Mesenchymal stem cell (in vitro differentiated cells and primary cell): Measurements from ENCODE around the gene MDH2.

Experiments used
- DNase-seq: peaks from one replicate; pipeline ENCODE4 v3.0.0-alpha.2; 2013
- H2AFZ ChIP-seq: one replicate; pipeline ENCODE4 v1.6.1; 2013; ENCODE audit warnings: low read depth, mild to moderate bottlenecking, control low read depth, inconsistent platforms, low read length, moderate library complexity
- H2AK5ac ChIP-seq: 2 replicates; pipeline ENCODE4 v1.6.1; 2013; ENCODE audit warnings: low read length, moderate library complexity, mild to moderate bottlenecking, inconsistent platforms; ENCODE audit not compliant: severe bottlenecking
- H2BK120ac ChIP-seq: one replicate; pipeline ENCODE4 v1.6.1; 2013; ENCODE audit warnings: low read depth, mild to moderate bottlenecking, inconsistent platforms, low read length, moderate library complexity
- H2BK12ac ChIP-seq, 2 experiments: one replicate each; pipeline ENCODE4 v1.6.1; 2013; ENCODE audit warnings: inconsistent platforms in 2 of 2, low read length in 2 of 2, mild to moderate bottlenecking in 2 of 2, moderate library complexity in 2 of 2, control low read depth in 1 of 2
- H2BK15ac ChIP-seq: one replicate; pipeline ENCODE4 v1.6.1; 2013; ENCODE audit warnings: mild to moderate bottlenecking, low read depth, inconsistent platforms; ENCODE audit not compliant: poor library complexity, severe bottlenecking
- H2BK5ac ChIP-seq: 2 replicates; pipeline ENCODE4 v1.6.1; 2013; ENCODE audit warnings: low read depth, mild to moderate bottlenecking, low read length, control low read depth, inconsistent platforms; ENCODE audit not compliant: poor library complexity, severe bottlenecking
- H3K14ac ChIP-seq, 2 experiments: one replicate each; pipeline ENCODE4 v1.6.1; 2013; ENCODE audit warnings: inconsistent platforms in 2 of 2, low read length in 2 of 2, control low read depth in 1 of 2, mild to moderate bottlenecking in 1 of 2, moderate library complexity in 1 of 2
- H3K18ac ChIP-seq, 2 experiments: one replicate each; pipeline ENCODE4 v1.6.1; 2013; ENCODE audit warnings: inconsistent platforms in 2 of 2, low read length in 2 of 2, control low read depth in 1 of 2, low read depth in 1 of 2, mild to moderate bottlenecking in 1 of 2
- H3K23ac ChIP-seq, 2 experiments: one replicate each; pipeline ENCODE4 v1.6.1; 2013; ENCODE audit warnings: inconsistent platforms in 2 of 2, low read length in 2 of 2, mild to moderate bottlenecking in 2 of 2, moderate library complexity in 2 of 2, control low read depth in 1 of 2
- H3K27ac ChIP-seq: 2 replicates; pipeline ENCODE4 v1.5.1; 2013; ENCODE audit warnings: mild to moderate bottlenecking, moderate library complexity, low read length, control low read depth, inconsistent platforms; ENCODE audit not compliant: poor library complexity, severe bottlenecking
- H3K27me3 ChIP-seq, 2 experiments: 2 replicates each; pipeline versions ENCODE4 v1.6.1 to v1.7.0; 2013; ENCODE audit warnings: low read length in 2 of 2, mild to moderate bottlenecking in 2 of 2, moderate library complexity in 2 of 2, control low read depth in 1 of 2, inconsistent platforms in 1 of 2; ENCODE audit not compliant: control insufficient read depth in 1 of 2, insufficient read depth in 1 of 2
- H3K36me3 ChIP-seq, 2 experiments: 2 replicates each; pipeline versions ENCODE4 v1.6.1 to v1.7.0; 2013; ENCODE audit warnings: low read length in 2 of 2, control low read depth in 1 of 2, inconsistent platforms in 1 of 2, low read depth in 1 of 2, mild to moderate bottlenecking in 1 of 2; ENCODE audit not compliant: insufficient read depth in 2 of 2, control insufficient read depth in 1 of 2
- H3K4ac ChIP-seq, 2 experiments: one replicate each; pipeline ENCODE4 v1.6.1; 2013; ENCODE audit warnings: inconsistent platforms in 2 of 2, low read length in 2 of 2, mild to moderate bottlenecking in 2 of 2, moderate library complexity in 2 of 2, control low read depth in 1 of 2, low read depth in 1 of 2
- H3K4me1 ChIP-seq: 2 replicates; pipeline ENCODE4 v1.6.1; 2013; ENCODE audit warnings: low read depth, low read length, control low read depth; ENCODE audit not compliant: control insufficient read depth, insufficient read depth
- H3K4me2 ChIP-seq: 2 replicates; pipeline ENCODE4 v1.6.1; 2013; ENCODE audit warnings: low read length, mild to moderate bottlenecking, inconsistent platforms; ENCODE audit not compliant: poor library complexity, severe bottlenecking
- H3K4me3 ChIP-seq, 2 experiments: 2 replicates each; pipeline versions ENCODE4 v1.5.1 to v1.7.0; 2013; ENCODE audit warnings: low read length in 2 of 2, mild to moderate bottlenecking in 2 of 2, control low read depth in 1 of 2, low read depth in 1 of 2; ENCODE audit not compliant: insufficient read depth in 1 of 2
- H3K79me1 ChIP-seq: replicated peaks from 2 replicates; pipeline ENCODE4 v1.6.1; 2013; ENCODE audit warnings: mild to moderate bottlenecking, control low read depth, low read length, inconsistent platforms; ENCODE audit not compliant: poor library complexity, severe bottlenecking
- H3K9ac ChIP-seq: 2 replicates; pipeline ENCODE4 v1.7.0; 2013; ENCODE audit warnings: mild to moderate bottlenecking, low read length, moderate library complexity
- H3K9me3 ChIP-seq: 2 replicates; pipeline ENCODE4 v1.7.0; 2013; ENCODE audit warnings: mild to moderate bottlenecking, low read length; ENCODE audit not compliant: control insufficient read depth
- H4K8ac ChIP-seq: one replicate; pipeline ENCODE4 v1.6.1; 2013; ENCODE audit warnings: inconsistent platforms, mild to moderate bottlenecking, low read length, moderate library complexity
- H4K91ac ChIP-seq: one replicate; pipeline ENCODE4 v1.6.1; 2013; ENCODE audit warnings: mild to moderate bottlenecking, low read length, inconsistent platforms
- WGBS: methylation state at CpG from one replicate; pipeline ENCODE4 v1.1.7; 2013; ENCODE audit warnings: mixed read lengths; 5-methylcytosine and 5-hydroxymethylcytosine counted together

MDH2 gene

GRCh38 chr7:76048668-76048988 lies 722 bp downstream of the MDH2 start:
- Histone ChIP-seq H3K4me1 (peaks cover 12% of the 10 kb centered on the region), H2BK120ac (no peak overlapping the region), H2BK15ac (no peak overlapping the region), H3K36me3 (peaks cover 19 to 22% of the 10 kb centered on the region in 2 experiments), H2BK12ac (no peak overlapping the region), H3K4me2 (peak overlapping the region; percentile 59), H3K18ac (peak overlapping the region in 1 of 2 experiments; percentile 58), H3K27me3 (no peaks in the 10 kb centered on the region), H2AFZ (no peak overlapping the region), H3K9ac (peak overlapping the region; percentile 100), H4K8ac (no peak overlapping the region), H3K23ac (no peak overlapping the region), H4K91ac (no peak overlapping the region), H3K9me3 (no peaks in the 10 kb centered on the region), H2AK5ac (peak overlapping the region; percentile 53), H2BK5ac (no peak overlapping the region), H3K4me3 (peak overlapping the region; percentile 90 to 99), H3K79me1 (peaks cover 10% of the 10 kb centered on the region), H3K27ac (peak overlapping the region; percentile 75), H3K14ac (no peak overlapping the region), H3K4ac (peak overlapping the region in 1 of 2 experiments; percentile 97)
- WGBS: under 1% methylated on average over 9 of the region's 9 CpGs
- DNase-seq: no peak

GRCh38 chr7:76049295-76049694 lies 1.4 kb downstream of the MDH2 start:
- H3K9ac ChIP-seq: peak overlapping the region; percentile 100
- no peak overlapping the region for H2BK5ac ChIP-seq
- no peak overlapping the region for H4K91ac ChIP-seq
- peak overlapping the region; percentile 46 for H3K4me2 ChIP-seq
- no peak overlapping the region for H3K27ac ChIP-seq
- no peak overlapping the region for H3K23ac ChIP-seq
- H3K9me3 ChIP-seq: no peaks in the 10 kb centered on the region
- H3K36me3 ChIP-seq: peaks cover 19 to 26% of the 10 kb centered on the region in 2 experiments
- no peak overlapping the region for H2AFZ ChIP-seq
- no peaks in the 10 kb centered on the region for H3K27me3 ChIP-seq
- H2BK120ac ChIP-seq: no peak overlapping the region
- H3K4ac ChIP-seq: no peak overlapping the region
- no peak for DNase-seq
- H2BK12ac ChIP-seq: no peak overlapping the region
- no peak overlapping the region for H3K14ac ChIP-seq
- H3K4me3 ChIP-seq: peak overlapping the region in 1 of 2 experiments; percentile 99
- no peak overlapping the region for H3K18ac ChIP-seq
- no peak overlapping the region for H2BK15ac ChIP-seq
- 98% methylated on average over 4 of the region's 6 CpGs for WGBS
- H4K8ac ChIP-seq: no peak overlapping the region
- peaks cover 19% of the 10 kb centered on the region for H3K4me1 ChIP-seq
- H3K79me1 ChIP-seq: peaks cover 8% of the 10 kb centered on the region
- no peak overlapping the region for H2AK5ac ChIP-seq

DNA sequence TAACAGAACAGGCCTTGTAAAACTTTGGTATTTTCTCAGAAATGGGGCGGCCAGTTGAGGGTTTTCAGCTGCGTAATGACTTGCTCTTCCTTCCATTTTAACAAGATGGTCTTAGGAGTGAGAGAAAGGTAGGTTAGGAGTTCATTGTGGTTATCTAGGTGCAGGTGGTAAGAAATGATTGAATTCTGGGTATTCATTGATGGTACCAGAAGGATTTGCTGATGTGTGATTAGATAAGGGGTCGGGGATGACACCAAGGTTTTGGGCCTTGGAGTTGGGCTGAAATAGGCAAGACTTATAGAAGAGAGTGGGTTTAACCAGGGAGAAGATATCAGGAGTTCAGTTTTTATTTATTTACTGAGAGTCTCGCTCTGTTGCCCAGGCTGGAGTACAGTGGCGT lies 2.6 kb downstream of the MDH2 start:
- H2AFZ ChIP-seq: no peak overlapping the region
- DNase-seq: no peak
- no peak overlapping the region for H3K27ac ChIP-seq
- no peak overlapping the region for H3K4me3 ChIP-seq
- no peak overlapping the region for H3K4ac ChIP-seq
- no peak overlapping the region for H2BK12ac ChIP-seq
- H3K4me1 ChIP-seq: peaks cover 19% of the 10 kb centered on the region
- H2BK15ac ChIP-seq: no peak overlapping the region
- H3K23ac ChIP-seq: no peak overlapping the region
- H3K27me3 ChIP-seq: no peaks in the 10 kb centered on the region
- H3K9me3 ChIP-seq: no peaks in the 10 kb centered on the region
- H3K36me3 ChIP-seq: peaks cover 19 to 38% of the 10 kb centered on the region in 2 experiments
- peaks cover 7% of the 10 kb centered on the region for H3K79me1 ChIP-seq
- no peak overlapping the region for H4K91ac ChIP-seq
- 97% methylated on average over 5 of the region's 5 CpGs for WGBS
- H4K8ac ChIP-seq: no peak overlapping the region
- no peak overlapping the region for H2BK5ac ChIP-seq
- no peak overlapping the region for H3K9ac ChIP-seq
- no peak overlapping the region for H2AK5ac ChIP-seq
- H3K4me2 ChIP-seq: no peak overlapping the region
- no peak overlapping the region for H3K18ac ChIP-seq
- no peak overlapping the region for H3K14ac ChIP-seq
- no peak overlapping the region for H2BK120ac ChIP-seq

- Histone ChIP-seq H4K91ac (no peak overlapping the region), H3K18ac (no peak overlapping the region), H3K14ac (no peak overlapping the region), H4K8ac (no peak overlapping the region), H3K9ac (no peak overlapping the region), H2BK5ac (no peak overlapping the region), H3K4me1 (peaks cover 16% of the 10 kb centered on the region), H3K4ac (no peak overlapping the region), H2AK5ac (no peak overlapping the region), H3K9me3 (no peaks in the 10 kb centered on the region), H3K4me2 (no peak overlapping the region), H3K27me3 (no peaks in the 10 kb centered on the region), H3K36me3 (peaks cover 22 to 48% of the 10 kb centered on the region in 2 experiments), H2AFZ (no peak overlapping the region), H2BK12ac (no peak overlapping the region), H3K23ac (no peak overlapping the region), H2BK120ac (no peak overlapping the region), H3K27ac (no peak overlapping the region), H2BK15ac (no peak overlapping the region), H3K4me3 (no peak overlapping the region), H3K79me1 (peaks cover 6% of the 10 kb centered on the region)
- 100% methylated on average over 1 of the region's 4 CpGs for WGBS
- peak; percentile 58 for DNase-seq
Measured at GRCh38 chr7:76051840-76052239, 3.9 kb downstream of the MDH2 start.
